Measurements from ENCODE around the gene PAIP2. TPM values are rescaled to one million over a fixed set of nuclear protein-coding genes. Genes with fewer than 3 reads are reported as not detected.

The PAIP2 gene
- total and polyA plus RNA-seq, 12 donors, result 75.7 to 318 (median 146) TPM

- intact Hi-C loops (cut with DNase I), result no loop called here
- H3K4me3 ChIP-seq, result peak overlapping the region in 1 of 4 donors; percentile 69
- DNase-seq, result peak; percentile 74 to 92 (median 88)
Observed at GRCh38 chr5:139395844-139396640, 54.4 kb downstream of the PAIP2 start.

GRCh38 chr5:139396691-139397090, 55.0 kb downstream of the PAIP2 start:
- peaks cover 30 to 35% of the 10 kb centered on the region in 2 donors for H3K4me1 ChIP-seq (replicated peaks in 1 of 2)
- intact Hi-C loops (cut with DNase I), result no loop called here
- no peaks in the 10 kb centered on the region for H3K9me3 ChIP-seq (replicated peaks in 1 of 3)
- peak overlapping the region in 3 of 5 donors; percentile 35 to 86 (median 85) for H3K27ac ChIP-seq
- WGBS, 4 donors, result 91 to 96% (median 94%) methylated on average over 8 of the region's 8 CpGs
- DNase-seq, result no peak
- no peaks in the 10 kb centered on the region for H3K36me3 ChIP-seq (replicated peaks in 1 of 2)
- TF ChIP-seq POLR2A (IDR thresholded peaks at IDR 0.05) (no peak), CTCF (IDR thresholded peaks at IDR 0.05) (no peak)
- H3K4me3 ChIP-seq, result no peak overlapping the region
- no peaks in the 10 kb centered on the region for H3K27me3 ChIP-seq

More at GRCh38 chr5:139395844-139396640, 54.4 kb downstream of the PAIP2 start:
- no peaks in the 10 kb centered on the region for H3K36me3 ChIP-seq (replicated peaks in 1 of 2)
- TF ChIP-seq POLR2A (IDR thresholded peaks at IDR 0.05), result peak in 1 of 2 donors; percentile 72
- TF ChIP-seq CTCF (IDR thresholded peaks at IDR 0.05), result no peak
- 49 to 70% (median 62%) methylated on average over 4 to 8 of the region's 8 CpGs for WGBS, 4 donors
- H3K27ac ChIP-seq, result peak overlapping the region in 4 of 5 donors; percentile 77 to 86 (median 84)
- peaks cover 30 to 35% of the 10 kb centered on the region in 2 donors for H3K4me1 ChIP-seq (replicated peaks in 1 of 2)
- H3K9me3 ChIP-seq (replicated peaks in 1 of 3), result no peaks in the 10 kb centered on the region
- no peaks in the 10 kb centered on the region for H3K27me3 ChIP-seq

- peaks cover 24 to 30% of the 10 kb centered on the region in 2 donors for H3K4me1 ChIP-seq (replicated peaks in 1 of 2)
Observed at GRCh38 chr5:139397921-139398320, 56.3 kb downstream of the PAIP2 start.

More at GRCh38 chr5:139397921-139398320, 56.3 kb downstream of the PAIP2 start:
- H3K36me3 ChIP-seq (replicated peaks in 1 of 2), result no peaks in the 10 kb centered on the region
- no peaks in the 10 kb centered on the region for H3K27me3 ChIP-seq
- no peak overlapping the region for H3K4me3 ChIP-seq
- DNase-seq, result no peak
- WGBS, 4 donors, result 37 to 54% (median 49%) methylated on average over 6 of the region's 6 CpGs
- H3K27ac ChIP-seq, result no peak overlapping the region
- intact Hi-C loops (cut with DNase I), result no loop called here
- no peaks in the 10 kb centered on the region for H3K9me3 ChIP-seq (replicated peaks in 1 of 3)
- no peak for TF ChIP-seq POLR2A (IDR thresholded peaks at IDR 0.05)
- TF ChIP-seq CTCF (IDR thresholded peaks at IDR 0.05), result no peak

Data from adrenal gland (tissue), 12 donors.